Adrenal gland (tissue), 5 donors: ENCODE data around the gene NSMCE4A.

Experiments
- POLR2A ChIP-seq, 2 donors: fragments of 450-650 bp; IDR thresholded peaks; one replicate each; pipeline ENCODE4 v1.6.1; 2017; ENCODE audit warnings: antibody characterized with exemption in 2 of 2, mild to moderate bottlenecking in 2 of 2, moderate library complexity in 1 of 2
- TF ChIP-seq, protein P1 (sequence below), 6 experiments: fragments of 450-650 bp in 4 of 6; fragments of 200-600 bp in 2 of 6; sonication (generic) in 1 of 6; IDR thresholded peaks; 1 replicate in 5 of 6; 2 replicates in 1 of 6; pipeline versions ENCODE4 v1.5.1 to v1.8.0; 2016 to 2021; ENCODE audit warnings: antibody characterized with exemption in 6 of 6, mild to moderate bottlenecking in 2 of 6, moderate library complexity in 1 of 6
- donor health status: DM: no; HTN: no; CAD: no.

- TF ChIP-seq POLR2A (IDR thresholded peaks at IDR 0.05), result no peak
- TF ChIP-seq, protein P1, sequence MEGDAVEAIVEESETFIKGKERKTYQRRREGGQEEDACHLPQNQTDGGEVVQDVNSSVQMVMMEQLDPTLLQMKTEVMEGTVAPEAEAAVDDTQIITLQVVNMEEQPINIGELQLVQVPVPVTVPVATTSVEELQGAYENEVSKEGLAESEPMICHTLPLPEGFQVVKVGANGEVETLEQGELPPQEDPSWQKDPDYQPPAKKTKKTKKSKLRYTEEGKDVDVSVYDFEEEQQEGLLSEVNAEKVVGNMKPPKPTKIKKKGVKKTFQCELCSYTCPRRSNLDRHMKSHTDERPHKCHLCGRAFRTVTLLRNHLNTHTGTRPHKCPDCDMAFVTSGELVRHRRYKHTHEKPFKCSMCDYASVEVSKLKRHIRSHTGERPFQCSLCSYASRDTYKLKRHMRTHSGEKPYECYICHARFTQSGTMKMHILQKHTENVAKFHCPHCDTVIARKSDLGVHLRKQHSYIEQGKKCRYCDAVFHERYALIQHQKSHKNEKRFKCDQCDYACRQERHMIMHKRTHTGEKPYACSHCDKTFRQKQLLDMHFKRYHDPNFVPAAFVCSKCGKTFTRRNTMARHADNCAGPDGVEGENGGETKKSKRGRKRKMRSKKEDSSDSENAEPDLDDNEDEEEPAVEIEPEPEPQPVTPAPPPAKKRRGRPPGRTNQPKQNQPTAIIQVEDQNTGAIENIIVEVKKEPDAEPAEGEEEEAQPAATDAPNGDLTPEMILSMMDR (IDR thresholded peaks at IDR 0.05), result no peak
These were observed 39.7 kb upstream of the NSMCE4A start for GRCh38 chr10:122014652-122015248.
